GM23338 (cell line): ENCODE results near the gene SCN4B. TPM values are rescaled to one million over a fixed set of nuclear protein-coding genes. Genes with fewer than 3 reads are reported as not detected.

Source experiments
- ATAC-seq: fragments of 200-7000 bp; cut with Tn5 transposase; 3 replicates; pipeline ENCODE4 v1.9.1; 2020
- DNase-seq: peaks from one replicate; pipeline ENCODE4 v3.0.0-alpha.2; 2015; ENCODE audit warnings: low spot score
- H2AFZ ChIP-seq: fragments of 200-600 bp; sonication (generic); 2 replicates; pipeline ENCODE4 v1.8.0; 2016; ENCODE audit warnings: antibody characterized with exemption, mild to moderate bottlenecking, moderate library complexity
- H3F3A ChIP-seq: fragments of 200-600 bp; sonication (generic); replicated peaks from 2 replicates; pipeline ENCODE4 v1.8.0; 2017; ENCODE audit warnings: antibody characterized with exemption, mixed run types, low read depth
- H3K27ac ChIP-seq: fragments of 200-600 bp; sonication (generic); 2 replicates; pipeline ENCODE4 v1.6.1; 2016; ENCODE audit warnings: low read depth
- H3K27me3 ChIP-seq: fragments of 200-600 bp; sonication (generic); 2 replicates; pipeline ENCODE4 v1.8.0; 2016; ENCODE audit warnings: mild to moderate bottlenecking, mixed run types, moderate library complexity; ENCODE audit not compliant: insufficient read depth
- H3K36me3 ChIP-seq: fragments of 200-600 bp; sonication (generic); 2 replicates; pipeline ENCODE4 v1.8.0; 2016; ENCODE audit warnings: mild to moderate bottlenecking; ENCODE audit not compliant: insufficient read depth
- H3K4me1 ChIP-seq: fragments of 200-600 bp; sonication (generic); 2 replicates; pipeline ENCODE4 v1.8.0; 2016; ENCODE audit warnings: mild to moderate bottlenecking, moderate library complexity; ENCODE audit not compliant: insufficient read depth
- H3K4me2 ChIP-seq: fragments of 200-600 bp; sonication (generic); 2 replicates; pipeline ENCODE4 v1.7.1; 2017; ENCODE audit warnings: mixed run types
- H3K4me3 ChIP-seq: fragments of 200-600 bp; sonication (generic); 2 replicates; pipeline ENCODE4 v1.6.1; 2016; ENCODE audit warnings: mixed run types
- H3K79me2 ChIP-seq: fragments of 200-600 bp; sonication (generic); replicated peaks from 2 replicates; pipeline ENCODE4 v1.8.0; 2017; ENCODE audit warnings: mild to moderate bottlenecking; ENCODE audit not compliant: insufficient read depth
- H3K9me2 ChIP-seq: fragments of 200-600 bp; sonication (generic); 2 replicates; pipeline ENCODE4 v1.8.0; 2017; ENCODE audit not compliant: insufficient read depth
- H4K20me1 ChIP-seq: fragments of 200-600 bp; sonication (generic); replicated peaks from 2 replicates; pipeline ENCODE4 v1.8.0; 2017; ENCODE audit warnings: mild to moderate bottlenecking; ENCODE audit not compliant: insufficient read depth
- H3K27ac Mint-ChIP-seq: 2 replicates; pipeline ENCODE4 v1.8.0; 2020; ENCODE audit warnings: inconsistent platforms, mild to moderate bottlenecking, moderate library complexity, mixed read lengths
- H3K27me3 Mint-ChIP-seq: 3 replicates; pipeline ENCODE4 v1.8.0; 2022; ENCODE audit warnings: low read depth, mild to moderate bottlenecking, moderate library complexity, mixed read lengths, inconsistent platforms; ENCODE audit not compliant: insufficient read depth, poor library complexity
- H3K36me3 Mint-ChIP-seq: 3 replicates; pipeline ENCODE4 v1.8.0; 2021; ENCODE audit warnings: low read depth, mild to moderate bottlenecking, inconsistent platforms, moderate library complexity, mixed read lengths
- H3K4me1 Mint-ChIP-seq: 3 replicates; pipeline ENCODE4 v1.8.0; 2020; ENCODE audit warnings: mild to moderate bottlenecking, inconsistent platforms, mixed read lengths
- H3K4me3 Mint-ChIP-seq: 3 replicates; pipeline ENCODE4 v1.8.0; 2021; ENCODE audit warnings: moderate library complexity, mild to moderate bottlenecking, inconsistent platforms, mixed read lengths
- H3K9me3 Mint-ChIP-seq: 3 replicates; pipeline ENCODE4 v1.8.0; 2020; ENCODE audit warnings: moderate library complexity, mild to moderate bottlenecking, inconsistent platforms, mixed read lengths
- CREB1 ChIP-seq: fragments of 250-450 bp; sonication (Bioruptor Pico); IDR thresholded peaks from 2 replicates; pipeline ENCODE4 v1.5.0; 2020; ENCODE audit warnings: low read depth, mild to moderate bottlenecking, moderate library complexity
- EZH2 ChIP-seq: fragments of 200-600 bp; sonication (generic); IDR thresholded peaks from one replicate; pipeline ENCODE4 v1.8.0; 2017; ENCODE audit warnings: antibody characterized with exemption, mild to moderate bottlenecking, low read depth; ENCODE audit not compliant: unreplicated experiment
- NANOG ChIP-seq: IDR thresholded peaks from 2 replicates; pipeline ENCODE4 v1.6.1; 2016; ENCODE audit warnings: antibody characterized with exemption, borderline replicate concordance
- POLR2AphosphoS5 ChIP-seq: IDR thresholded peaks from 2 replicates; pipeline ENCODE4 v1.6.1; 2016; ENCODE audit warnings: antibody characterized with exemption, low read depth
- ZNF114 ChIP-seq: fragments of 250-450 bp; sonication (Bioruptor Pico); IDR thresholded peaks from 2 replicates; pipeline ENCODE4 v1.5.0; 2020; ENCODE audit warnings: mild to moderate bottlenecking, moderate library complexity
- ZNF331 ChIP-seq: fragments of 250-450 bp; sonication (Bioruptor Pico); IDR thresholded peaks from 2 replicates; pipeline ENCODE4 v1.5.0; 2020; ENCODE audit warnings: low read depth, mild to moderate bottlenecking, moderate library complexity
- polyA plus RNA-seq: library from polyadenylated mRNA; unstranded; fragments of >200 nt; fragmentation: Nextera tagmentation; extraction: Ambion mirVana; gene quantifications from 2 replicates; pipeline ENCODE4 v1.2.1, GENCODE V29; 2016
- total RNA-seq: library from RNA; depleted of rRNA; stranded (reverse); fragments of >200 nt; shearing (Covaris generic); gene quantifications from 2 replicates; pipeline ENCODE4 v1.2.3, GENCODE V29; 2014
- TF ChIP-seq, protein P1 (sequence below): IDR thresholded peaks from one replicate; pipeline ENCODE4 v1.6.1; 2018; ENCODE audit warnings: antibody characterized with exemption; ENCODE audit not compliant: unreplicated experiment
- TF ChIP-seq, protein P2 (sequence below): IDR thresholded peaks from 2 replicates; pipeline ENCODE4 v1.6.1; 2016; ENCODE audit warnings: antibody characterized with exemption
- TF ChIP-seq, protein P3 (sequence below), 2 experiments: fragments of 200-600 bp in 1 of 2; sonication (generic) in 1 of 2; conservative IDR thresholded peaks; 2 replicates each; pipeline versions ENCODE4 v1.5.1 to v1.6.1; 2016 to 2017; ENCODE audit warnings: antibody characterized with exemption in 2 of 2, low read depth in 2 of 2, mild to moderate bottlenecking in 2 of 2, moderate library complexity in 1 of 2

The SCN4B gene
- total and polyA plus RNA-seq, 2 experiments from 2014 or later: 0.45 to 3.0 TPM

DNA sequence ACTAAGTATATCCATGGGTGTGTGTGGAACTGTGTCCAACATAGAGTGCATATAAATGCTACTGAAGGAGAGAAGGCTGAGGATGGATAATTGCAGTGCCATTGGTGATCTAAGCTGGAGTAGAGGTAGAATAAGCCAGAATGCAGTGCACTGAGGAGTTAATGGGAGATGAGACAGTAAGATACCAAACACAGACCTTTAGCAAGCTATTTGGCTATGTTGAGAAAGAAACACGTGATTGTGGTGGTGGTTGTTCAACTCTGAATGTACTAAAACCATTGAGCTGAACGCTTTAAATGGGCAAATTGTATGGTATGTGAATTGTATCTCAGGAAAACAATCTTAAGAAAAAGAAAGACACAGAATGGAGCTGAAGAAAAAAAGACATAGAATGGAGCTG, 49.3 kb upstream of the SCN4B start (continued):
- TF ChIP-seq, protein P1, sequence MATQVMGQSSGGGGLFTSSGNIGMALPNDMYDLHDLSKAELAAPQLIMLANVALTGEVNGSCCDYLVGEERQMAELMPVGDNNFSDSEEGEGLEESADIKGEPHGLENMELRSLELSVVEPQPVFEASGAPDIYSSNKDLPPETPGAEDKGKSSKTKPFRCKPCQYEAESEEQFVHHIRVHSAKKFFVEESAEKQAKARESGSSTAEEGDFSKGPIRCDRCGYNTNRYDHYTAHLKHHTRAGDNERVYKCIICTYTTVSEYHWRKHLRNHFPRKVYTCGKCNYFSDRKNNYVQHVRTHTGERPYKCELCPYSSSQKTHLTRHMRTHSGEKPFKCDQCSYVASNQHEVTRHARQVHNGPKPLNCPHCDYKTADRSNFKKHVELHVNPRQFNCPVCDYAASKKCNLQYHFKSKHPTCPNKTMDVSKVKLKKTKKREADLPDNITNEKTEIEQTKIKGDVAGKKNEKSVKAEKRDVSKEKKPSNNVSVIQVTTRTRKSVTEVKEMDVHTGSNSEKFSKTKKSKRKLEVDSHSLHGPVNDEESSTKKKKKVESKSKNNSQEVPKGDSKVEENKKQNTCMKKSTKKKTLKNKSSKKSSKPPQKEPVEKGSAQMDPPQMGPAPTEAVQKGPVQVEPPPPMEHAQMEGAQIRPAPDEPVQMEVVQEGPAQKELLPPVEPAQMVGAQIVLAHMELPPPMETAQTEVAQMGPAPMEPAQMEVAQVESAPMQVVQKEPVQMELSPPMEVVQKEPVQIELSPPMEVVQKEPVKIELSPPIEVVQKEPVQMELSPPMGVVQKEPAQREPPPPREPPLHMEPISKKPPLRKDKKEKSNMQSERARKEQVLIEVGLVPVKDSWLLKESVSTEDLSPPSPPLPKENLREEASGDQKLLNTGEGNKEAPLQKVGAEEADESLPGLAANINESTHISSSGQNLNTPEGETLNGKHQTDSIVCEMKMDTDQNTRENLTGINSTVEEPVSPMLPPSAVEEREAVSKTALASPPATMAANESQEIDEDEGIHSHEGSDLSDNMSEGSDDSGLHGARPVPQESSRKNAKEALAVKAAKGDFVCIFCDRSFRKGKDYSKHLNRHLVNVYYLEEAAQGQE: no peak
- no peak for TF ChIP-seq POLR2AphosphoS5
- no peak for TF ChIP-seq ZNF331
- TF ChIP-seq CREB1 (CRISPR knock-in tag): no peak
- TF ChIP-seq, protein P2, sequence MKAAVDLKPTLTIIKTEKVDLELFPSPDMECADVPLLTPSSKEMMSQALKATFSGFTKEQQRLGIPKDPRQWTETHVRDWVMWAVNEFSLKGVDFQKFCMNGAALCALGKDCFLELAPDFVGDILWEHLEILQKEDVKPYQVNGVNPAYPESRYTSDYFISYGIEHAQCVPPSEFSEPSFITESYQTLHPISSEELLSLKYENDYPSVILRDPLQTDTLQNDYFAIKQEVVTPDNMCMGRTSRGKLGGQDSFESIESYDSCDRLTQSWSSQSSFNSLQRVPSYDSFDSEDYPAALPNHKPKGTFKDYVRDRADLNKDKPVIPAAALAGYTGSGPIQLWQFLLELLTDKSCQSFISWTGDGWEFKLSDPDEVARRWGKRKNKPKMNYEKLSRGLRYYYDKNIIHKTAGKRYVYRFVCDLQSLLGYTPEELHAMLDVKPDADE: no peak
- TF ChIP-seq EZH2: no peak
- no peak for TF ChIP-seq NANOG

DNA sequence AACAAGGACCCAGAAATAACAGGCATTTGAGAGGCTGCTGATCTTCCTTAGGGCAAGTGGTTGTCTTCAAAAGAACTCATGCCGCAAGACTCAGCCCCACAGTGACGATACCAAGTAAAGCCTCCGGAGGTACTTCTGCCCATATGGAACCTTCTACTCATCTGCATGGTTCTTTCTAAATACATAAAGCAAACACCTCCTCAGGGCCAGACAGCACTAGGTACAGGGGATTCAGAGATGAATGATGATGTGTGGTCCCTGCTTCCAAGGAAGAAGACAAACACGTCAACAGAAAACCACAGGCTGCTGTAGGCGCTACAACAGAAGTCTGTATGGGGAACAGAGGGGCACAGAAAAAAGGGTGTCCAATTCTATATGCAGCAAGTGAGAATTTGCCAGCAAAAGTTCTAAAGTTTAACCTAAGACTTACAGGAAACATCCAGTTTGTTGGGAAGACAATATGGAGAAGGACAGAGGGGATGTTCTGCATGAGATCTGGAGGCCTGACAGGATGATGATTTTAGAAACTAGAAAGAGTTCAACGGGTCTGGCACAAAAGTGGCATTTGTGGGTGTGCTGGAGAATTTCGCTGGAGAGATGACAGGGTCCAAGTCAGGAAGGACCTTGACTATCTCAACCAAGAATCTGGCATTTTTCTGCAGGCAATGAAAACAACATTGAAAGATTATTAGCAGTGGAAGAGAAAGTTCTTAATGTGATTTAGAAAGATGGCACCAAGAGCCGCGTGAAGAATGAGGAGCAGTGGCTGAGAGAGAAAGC, 48.5 kb upstream of the SCN4B start:
- no peak overlapping the region for H2AFZ ChIP-seq
- no peak overlapping the region for H3K4me2 ChIP-seq
- H3K4me1 Mint-ChIP-seq: peaks cover 21% of the 10 kb centered on the region; the same call in 2 of the 3 replicates
- H3K4me3 Mint-ChIP-seq: no peak overlapping the region
- no peaks in the 10 kb centered on the region for H3K36me3 Mint-ChIP-seq
- no peaks in the 10 kb centered on the region for H3K36me3 ChIP-seq
- no peaks in the 10 kb centered on the region for H3K27me3 ChIP-seq
- DNase-seq (no peak), ATAC-seq (no peak)
- no peak overlapping the region for H3K27ac ChIP-seq
- no peaks in the 10 kb centered on the region for H3K9me3 Mint-ChIP-seq
- H3K27me3 Mint-ChIP-seq: peaks cover 2% of the 10 kb centered on the region
- no peaks in the 10 kb centered on the region for H4K20me1 ChIP-seq
- no peaks in the 10 kb centered on the region for H3F3A ChIP-seq
- H3K27ac Mint-ChIP-seq: no peak overlapping the region
- H3K4me1 ChIP-seq: peaks cover 9% of the 10 kb centered on the region; the same call in 1 of the 2 replicates
- no peak overlapping the region for H3K4me3 ChIP-seq
- peaks cover 6% of the 10 kb centered on the region; the same call in 1 of the 2 replicates for H3K9me2 ChIP-seq
- H3K79me2 ChIP-seq: no peaks in the 10 kb centered on the region
- TF ChIP-seq, protein P3, sequence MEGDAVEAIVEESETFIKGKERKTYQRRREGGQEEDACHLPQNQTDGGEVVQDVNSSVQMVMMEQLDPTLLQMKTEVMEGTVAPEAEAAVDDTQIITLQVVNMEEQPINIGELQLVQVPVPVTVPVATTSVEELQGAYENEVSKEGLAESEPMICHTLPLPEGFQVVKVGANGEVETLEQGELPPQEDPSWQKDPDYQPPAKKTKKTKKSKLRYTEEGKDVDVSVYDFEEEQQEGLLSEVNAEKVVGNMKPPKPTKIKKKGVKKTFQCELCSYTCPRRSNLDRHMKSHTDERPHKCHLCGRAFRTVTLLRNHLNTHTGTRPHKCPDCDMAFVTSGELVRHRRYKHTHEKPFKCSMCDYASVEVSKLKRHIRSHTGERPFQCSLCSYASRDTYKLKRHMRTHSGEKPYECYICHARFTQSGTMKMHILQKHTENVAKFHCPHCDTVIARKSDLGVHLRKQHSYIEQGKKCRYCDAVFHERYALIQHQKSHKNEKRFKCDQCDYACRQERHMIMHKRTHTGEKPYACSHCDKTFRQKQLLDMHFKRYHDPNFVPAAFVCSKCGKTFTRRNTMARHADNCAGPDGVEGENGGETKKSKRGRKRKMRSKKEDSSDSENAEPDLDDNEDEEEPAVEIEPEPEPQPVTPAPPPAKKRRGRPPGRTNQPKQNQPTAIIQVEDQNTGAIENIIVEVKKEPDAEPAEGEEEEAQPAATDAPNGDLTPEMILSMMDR (conservative IDR thresholded peaks at IDR 0.05; ENCODE audit: low read depth in 2 of 2): no peak
- TF ChIP-seq ZNF114 (CRISPR knock-in tag): no peak
- no peak for TF ChIP-seq POLR2AphosphoS5
